Measurements from ENCODE around the gene ELL. TPM values are rescaled to one million over a fixed set of nuclear protein-coding genes. Genes with fewer than 3 reads are reported as not detected.
A peak's percentile ranks its signal among the peaks of the same experiment; 100 is the strongest.
"Not testable (repeated sequence)": the region's sequence is repeated elsewhere in the genome, so short reads cannot be mapped to it uniquely, and the experiment has no call there.

Gene ELL
- total RNA-seq, 1 experiment from 2014 or later = 21.0 TPM

DNA sequence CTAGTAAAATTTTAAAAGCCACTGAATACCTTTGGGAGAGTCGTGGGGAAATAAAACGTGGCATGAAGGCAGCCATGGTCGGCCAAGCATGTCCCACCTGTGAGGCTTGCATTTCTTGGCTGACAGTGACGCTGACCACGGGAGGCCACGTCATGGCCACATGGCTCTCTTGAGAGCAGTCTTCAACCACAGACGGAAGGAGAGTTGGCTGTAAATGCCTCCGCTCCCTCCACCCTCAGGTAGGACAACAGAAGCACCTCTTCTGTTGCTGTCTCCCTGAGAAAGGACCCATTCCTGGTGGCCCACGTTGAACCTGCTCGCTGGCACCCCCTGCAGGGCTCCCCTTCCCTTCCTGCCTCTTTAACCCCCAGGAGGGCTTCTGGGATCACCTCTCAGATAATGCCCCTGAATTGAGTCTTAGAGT, 113.8 kb downstream of the ELL start:
- ChIA-PET POLR2A (ENCODE audit: unreplicated experiment) (no interaction called here), CTCF (no interaction called here)
- intact Hi-C loops (cut with micrococcal nuclease) = no loop called here
- no peaks in the 10 kb centered on the region for H3K79me2 ChIP-seq (ENCODE audit: low read length)
- no peaks in the 10 kb centered on the region for H4K20me1 ChIP-seq (ENCODE audit: low read length)
- no peaks in the 10 kb centered on the region for H3F3A ChIP-seq (ENCODE audit: low read length, unreplicated experiment)
- H3K36me3 ChIP-seq (ENCODE audit: low read depth, low read length) = no peaks in the 10 kb centered on the region
- H3K9me2 ChIP-seq (replicated peaks; ENCODE audit: low read length) = no peaks in the 10 kb centered on the region
- H3K4me2 ChIP-seq (ENCODE audit: low read length) = no peak overlapping the region
- no peaks in the 10 kb centered on the region for H3K4me1 ChIP-seq (ENCODE audit: insufficient read depth, low read length)
- H3K4me3 ChIP-seq (ENCODE audit: low read length) = no peak overlapping the region
- H3K27me3 ChIP-seq (ENCODE audit: low read length) = no peaks in the 10 kb centered on the region
- no peak overlapping the region for H3K9ac ChIP-seq (ENCODE audit: low read length)
- ATAC-seq (no peak), DNase-seq (peak; percentile 41)
- H3K9me3 ChIP-seq (ENCODE audit: low read length) = no peaks in the 10 kb centered on the region
- H2AFZ ChIP-seq (ENCODE audit: low read length) = no peak overlapping the region
- no peak overlapping the region for H3K27ac ChIP-seq (ENCODE audit: low read length)
- TF ChIP-seq, protein P1, sequence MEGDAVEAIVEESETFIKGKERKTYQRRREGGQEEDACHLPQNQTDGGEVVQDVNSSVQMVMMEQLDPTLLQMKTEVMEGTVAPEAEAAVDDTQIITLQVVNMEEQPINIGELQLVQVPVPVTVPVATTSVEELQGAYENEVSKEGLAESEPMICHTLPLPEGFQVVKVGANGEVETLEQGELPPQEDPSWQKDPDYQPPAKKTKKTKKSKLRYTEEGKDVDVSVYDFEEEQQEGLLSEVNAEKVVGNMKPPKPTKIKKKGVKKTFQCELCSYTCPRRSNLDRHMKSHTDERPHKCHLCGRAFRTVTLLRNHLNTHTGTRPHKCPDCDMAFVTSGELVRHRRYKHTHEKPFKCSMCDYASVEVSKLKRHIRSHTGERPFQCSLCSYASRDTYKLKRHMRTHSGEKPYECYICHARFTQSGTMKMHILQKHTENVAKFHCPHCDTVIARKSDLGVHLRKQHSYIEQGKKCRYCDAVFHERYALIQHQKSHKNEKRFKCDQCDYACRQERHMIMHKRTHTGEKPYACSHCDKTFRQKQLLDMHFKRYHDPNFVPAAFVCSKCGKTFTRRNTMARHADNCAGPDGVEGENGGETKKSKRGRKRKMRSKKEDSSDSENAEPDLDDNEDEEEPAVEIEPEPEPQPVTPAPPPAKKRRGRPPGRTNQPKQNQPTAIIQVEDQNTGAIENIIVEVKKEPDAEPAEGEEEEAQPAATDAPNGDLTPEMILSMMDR (conservative IDR thresholded peaks at IDR 0.05; ENCODE audit: low read depth, low read length) = peak; percentile 62
- no peak for TF ChIP-seq EZH2 (IDR thresholded peaks at IDR 0.05; ENCODE audit: low read length, unreplicated experiment)
- no TSS peak for BruUV-seq (replicated peaks)

DNA sequence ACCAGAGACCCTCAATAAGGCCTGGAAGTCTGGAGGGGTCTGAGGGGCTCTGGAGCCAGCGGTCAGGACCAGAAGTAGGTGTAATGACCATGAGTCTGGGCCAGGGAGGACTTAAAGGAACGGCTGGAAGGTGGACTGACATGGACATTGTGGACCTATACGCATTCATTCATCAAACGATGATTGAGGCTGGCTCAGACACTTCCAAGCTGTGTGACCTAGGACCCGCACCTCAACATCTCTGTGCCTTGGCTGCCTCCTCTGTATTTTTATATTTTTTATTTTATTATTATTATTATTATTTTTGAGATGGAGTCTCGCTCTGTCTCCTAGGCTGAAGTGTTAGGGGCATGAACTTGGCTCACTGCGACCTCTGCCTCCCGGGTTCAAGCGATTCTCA, 115.1 kb downstream of the ELL start:
- Histone ChIP-seq H3K9me2 (replicated peaks; ENCODE audit: low read length) (no peaks in the 10 kb centered on the region), H4K20me1 (ENCODE audit: low read length) (no peaks in the 10 kb centered on the region), H3K36me3 (ENCODE audit: low read depth, low read length) (no peaks in the 10 kb centered on the region), H3K4me3 (ENCODE audit: low read length) (no peak overlapping the region), H3F3A (ENCODE audit: low read length, unreplicated experiment) (no peaks in the 10 kb centered on the region), H3K79me2 (ENCODE audit: low read length) (no peaks in the 10 kb centered on the region), H3K27me3 (ENCODE audit: low read length) (no peaks in the 10 kb centered on the region), H3K9ac (ENCODE audit: low read length) (no peak overlapping the region), H3K27ac (ENCODE audit: low read length) (no peak overlapping the region), H2AFZ (ENCODE audit: low read length) (no peak overlapping the region), H3K4me2 (ENCODE audit: low read length) (no peak overlapping the region), H3K4me1 (ENCODE audit: insufficient read depth, low read length) (no peaks in the 10 kb centered on the region), H3K9me3 (ENCODE audit: low read length) (no peaks in the 10 kb centered on the region)
- intact Hi-C loops (cut with micrococcal nuclease) = no loop called here
- POLR2A ChIA-PET (ENCODE audit: unreplicated experiment) = no interaction called here
- no TSS peak for BruUV-seq (replicated peaks)
- no peak for ATAC-seq
- no peak for DNase-seq
- TF ChIP-seq, protein P1 (conservative IDR thresholded peaks at IDR 0.05; ENCODE audit: low read depth, low read length) = no peak
- TF ChIP-seq EZH2 (IDR thresholded peaks at IDR 0.05; ENCODE audit: low read length, unreplicated experiment) (no peak), EZH2phosphoT487 (IDR thresholded peaks at IDR 0.05; ENCODE audit: borderline replicate concordance, low read length) (no peak)
- CTCF ChIA-PET = interaction anchor here (0.6 kb wide), 1 partner anchor 58 kb away, joined by 3 read pairs; no protein-coding TSS in a partner anchor

DNA sequence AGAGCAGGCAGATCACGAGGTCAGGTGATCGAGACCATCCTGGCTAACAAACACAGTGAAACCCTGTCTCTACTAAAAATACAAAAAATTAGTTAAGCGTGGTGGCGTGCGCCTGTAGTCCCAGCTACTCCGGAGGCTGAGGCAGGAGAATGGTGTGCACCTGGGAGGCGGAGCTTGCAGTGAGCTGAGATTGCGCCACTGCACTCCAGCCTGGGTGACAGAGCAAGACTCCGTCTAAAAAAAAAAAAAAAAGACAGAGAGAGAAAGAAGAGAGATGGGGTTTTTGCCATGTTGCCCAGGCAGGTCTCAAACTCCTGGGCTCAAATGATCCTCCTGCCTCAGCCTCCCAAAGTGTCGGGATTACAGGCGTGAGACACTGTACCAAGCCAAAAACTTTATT, 116.1 kb downstream of the ELL start:
- intact Hi-C loops (cut with micrococcal nuclease); H3K4me3 ChIP-seq (ENCODE audit: low read length); H3K27me3 ChIP-seq (ENCODE audit: low read length); H4K20me1 ChIP-seq (ENCODE audit: low read length); DNase-seq; H3K79me2 ChIP-seq (ENCODE audit: low read length); H3K9ac ChIP-seq (ENCODE audit: low read length); H3K4me1 ChIP-seq (ENCODE audit: insufficient read depth, low read length); H2AFZ ChIP-seq (ENCODE audit: low read length); H3K4me2 ChIP-seq (ENCODE audit: low read length); H3K36me3 ChIP-seq (ENCODE audit: low read depth, low read length); H3F3A ChIP-seq (ENCODE audit: low read length, unreplicated experiment); CTCF ChIA-PET; H3K27ac ChIP-seq (ENCODE audit: low read length); ATAC-seq; H3K9me3 ChIP-seq (ENCODE audit: low read length); POLR2A ChIA-PET (ENCODE audit: unreplicated experiment); H3K9me2 ChIP-seq (replicated peaks; ENCODE audit: low read length); BruUV-seq (replicated peaks): not testable (repeated sequence)

DNA sequence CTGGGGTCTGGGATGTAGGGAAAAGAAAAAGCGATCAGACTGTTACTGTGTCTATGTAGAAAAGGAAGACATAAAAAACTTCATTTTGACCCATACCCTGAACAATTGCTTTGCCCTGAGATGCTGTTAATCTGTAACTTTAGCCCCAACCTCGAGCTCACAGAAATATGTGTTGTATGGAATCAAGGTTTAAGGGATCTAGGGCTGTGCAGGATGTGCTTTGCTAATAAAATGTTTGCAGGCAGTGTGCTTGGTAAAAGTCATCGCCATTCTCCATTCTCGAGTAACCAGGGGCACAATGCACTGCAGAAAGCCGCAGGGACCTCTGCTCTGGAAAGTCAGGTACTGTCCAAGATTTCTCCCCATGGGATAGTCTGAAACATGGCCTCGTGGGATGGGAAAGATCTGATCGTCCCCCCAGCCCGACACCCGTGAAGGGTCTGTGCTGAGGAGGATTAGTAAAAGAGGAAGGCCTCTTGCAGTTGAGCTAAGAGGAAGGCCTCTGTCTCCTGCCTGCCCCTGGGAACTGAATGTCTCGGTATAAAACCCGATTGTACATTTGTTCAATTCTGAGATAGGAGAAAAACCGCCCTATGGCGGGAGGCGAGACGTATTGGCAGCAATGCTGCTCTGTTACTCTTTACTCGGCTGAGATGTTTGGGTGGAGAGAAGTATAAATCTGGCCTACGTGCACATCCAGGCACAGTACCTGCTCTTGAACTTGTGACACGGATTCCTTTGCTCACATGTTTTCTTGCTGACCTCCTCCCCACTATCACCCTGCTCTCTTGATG, 119.2 kb downstream of the ELL start:
- H3K9ac ChIP-seq (ENCODE audit: low read length); POLR2A ChIA-PET (ENCODE audit: unreplicated experiment); BruUV-seq (replicated peaks); H3K27me3 ChIP-seq (ENCODE audit: low read length); H3K4me1 ChIP-seq (ENCODE audit: insufficient read depth, low read length); H3K9me3 ChIP-seq (ENCODE audit: low read length); H3K36me3 ChIP-seq (ENCODE audit: low read depth, low read length); DNase-seq; H3K79me2 ChIP-seq (ENCODE audit: low read length); H3K4me3 ChIP-seq (ENCODE audit: low read length); H2AFZ ChIP-seq (ENCODE audit: low read length); H3K4me2 ChIP-seq (ENCODE audit: low read length); H4K20me1 ChIP-seq (ENCODE audit: low read length); H3K9me2 ChIP-seq (replicated peaks; ENCODE audit: low read length); H3F3A ChIP-seq (ENCODE audit: low read length, unreplicated experiment); CTCF ChIA-PET; ATAC-seq; H3K27ac ChIP-seq (ENCODE audit: low read length); intact Hi-C loops (cut with micrococcal nuclease): not testable (repeated sequence)

Data from PC-3 (cell line).